ENCODE measurements around the gene EIF3D.

Gene EIF3D

DNA sequence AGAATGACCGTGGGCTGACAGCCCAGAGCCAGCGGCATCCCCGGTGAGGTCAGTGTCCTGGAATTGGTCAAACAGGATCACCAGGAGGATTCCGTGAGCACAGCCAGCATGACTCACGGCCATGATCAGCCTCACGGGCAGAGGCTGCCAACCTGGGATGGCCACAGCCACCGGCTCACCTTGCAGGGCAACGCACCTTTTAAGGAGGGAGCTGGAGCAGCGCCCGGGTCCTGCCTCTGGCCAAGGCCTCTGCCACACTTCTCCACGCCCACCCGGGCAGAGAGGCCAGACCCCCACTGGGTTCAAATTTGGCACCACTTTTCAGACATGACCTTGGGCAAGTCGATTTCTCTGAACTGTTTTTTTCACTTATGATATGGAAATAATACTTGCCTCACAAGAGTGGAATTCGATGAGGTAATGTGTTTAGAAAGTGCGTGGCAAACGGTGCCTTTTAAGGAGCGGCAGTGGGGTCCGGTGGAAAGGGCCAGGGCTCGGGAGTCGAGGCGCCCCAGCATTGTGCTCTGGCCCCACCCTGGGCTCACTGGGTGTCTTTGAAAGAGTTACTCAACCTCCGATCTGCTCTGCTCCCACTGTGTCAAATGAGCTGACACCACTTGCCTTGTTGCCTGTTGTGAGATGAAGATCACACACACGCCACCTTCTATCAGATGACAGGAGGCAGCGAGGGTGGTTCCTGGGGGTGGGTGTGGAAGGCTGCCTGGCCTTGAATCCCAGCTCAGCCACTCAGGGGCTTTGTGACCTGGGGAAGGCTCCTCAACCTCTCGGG is 63.5 kb downstream of the EIF3D start:
- no peak for DNase-seq

- no peak for DNase-seq
Observed at GRCh38 chr22:36464715-36465231, 64.2 kb downstream of the EIF3D start.

GRCh38 chr22:36463783-36464184 is 65.2 kb downstream of the EIF3D start:
- DNase-seq = no peak

GRCh38 chr22:36461665-36462649 is 67.0 kb downstream of the EIF3D start:
- DNase-seq = no peak

Data from stimulated activated naive CD4-positive, alpha-beta T cell treated with Interleukin-2 at 50 U/mL for 16 hours (primary cell).